GM18870 (cell line): ENCODE data around the gene C11orf21.
"Not testable (repeated sequence)": the region's sequence is repeated elsewhere in the genome, so short reads cannot be mapped to it uniquely, and the experiment has no call there.

Experiments used
- ATAC-seq: cut with Tn5 transposase; IDR thresholded peaks from one replicate; pipeline ENCODE4 v1.9.1; 2021; ENCODE audit warnings: moderate library complexity; ENCODE audit not compliant: unreplicated experiment

Gene C11orf21

DNA sequence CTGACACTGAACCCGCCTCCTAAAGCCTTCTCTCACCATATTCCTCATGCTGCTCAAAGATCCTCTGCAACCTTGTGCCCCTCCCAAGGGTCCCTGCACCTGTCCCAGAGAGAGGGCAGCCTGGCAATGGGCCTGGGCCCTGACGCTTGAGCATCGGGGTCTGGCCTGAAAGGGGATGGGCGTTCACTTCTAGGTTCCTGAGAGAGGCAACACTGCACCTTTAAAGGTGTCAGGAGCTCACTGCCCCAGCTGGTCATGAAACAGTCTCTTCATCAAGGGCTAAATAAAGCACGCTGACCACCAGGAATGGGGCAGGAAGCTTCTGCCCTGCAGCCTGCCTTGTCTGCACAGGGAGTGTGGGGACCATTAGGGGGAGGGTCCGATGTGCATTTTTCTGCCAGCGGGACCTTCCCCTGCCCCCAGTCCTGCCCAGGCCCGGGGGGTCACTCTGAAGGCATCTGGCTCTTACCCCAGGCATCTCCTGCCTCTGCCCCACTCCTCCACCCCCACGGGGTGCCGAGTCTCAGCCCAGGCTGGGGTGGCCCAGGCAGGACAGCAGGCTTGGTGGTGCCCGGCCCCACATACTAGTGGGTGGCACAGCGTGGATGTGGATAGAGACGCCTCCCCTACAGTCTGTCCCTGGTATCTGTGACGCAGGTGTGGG is 3.5 kb downstream of the C11orf21 start:
- no peak for ATAC-seq

DNA sequence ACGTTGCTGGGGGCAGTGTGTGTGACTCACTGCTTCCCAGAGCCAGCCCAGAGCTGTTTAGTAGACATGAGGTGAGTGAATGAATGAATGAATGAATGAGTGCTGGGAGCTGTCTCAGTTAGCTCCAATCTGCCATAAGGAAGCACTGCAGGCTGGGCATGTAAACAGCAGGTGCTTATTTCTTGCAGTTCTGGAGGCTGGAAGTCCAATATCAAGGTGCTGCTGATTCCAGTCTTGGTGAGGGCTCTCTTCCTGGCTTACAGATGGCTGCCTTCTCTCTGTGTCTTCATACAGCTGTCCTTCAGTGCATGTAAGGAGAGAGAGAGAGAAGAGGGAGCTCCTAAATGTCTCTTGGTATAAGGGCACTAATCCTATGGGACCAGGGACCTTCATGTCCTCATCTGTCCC is 4.1 kb downstream of the C11orf21 start:
- ATAC-seq: no peak

DNA sequence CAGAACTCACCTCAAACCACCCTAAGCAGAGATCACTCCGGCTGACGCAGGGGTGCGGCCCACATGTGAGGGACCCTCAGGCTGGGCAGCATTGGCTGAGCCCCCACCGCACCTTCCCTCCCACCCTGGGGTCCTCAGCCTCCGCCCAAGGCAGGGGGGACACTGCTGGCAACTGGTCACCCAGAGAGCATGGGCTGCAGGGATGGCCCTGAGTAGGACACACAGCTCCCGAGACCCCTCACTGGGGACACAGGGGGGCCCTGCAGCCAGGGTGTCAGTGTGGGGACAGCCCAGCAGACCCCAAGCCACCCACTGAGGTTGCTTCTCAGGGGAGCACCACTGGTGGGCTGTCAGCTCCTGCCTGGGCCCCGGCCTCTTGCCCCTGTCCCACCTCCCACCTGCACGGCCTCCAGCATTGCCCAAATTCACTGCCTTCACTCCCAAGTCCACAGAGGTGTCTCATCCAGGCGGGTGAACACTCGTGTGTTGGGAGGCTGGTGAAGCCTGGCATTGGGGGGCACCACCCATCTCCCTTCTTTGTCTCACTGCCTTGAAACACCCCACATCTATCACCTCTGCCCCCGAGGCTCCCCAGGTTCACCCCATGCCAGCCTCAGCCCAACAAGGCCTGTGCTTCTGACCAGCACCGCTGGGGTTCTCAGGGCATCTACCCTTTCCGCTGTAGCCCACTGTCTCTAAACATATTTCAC is 4.7 kb downstream of the C11orf21 start:
- no peak for ATAC-seq

DNA sequence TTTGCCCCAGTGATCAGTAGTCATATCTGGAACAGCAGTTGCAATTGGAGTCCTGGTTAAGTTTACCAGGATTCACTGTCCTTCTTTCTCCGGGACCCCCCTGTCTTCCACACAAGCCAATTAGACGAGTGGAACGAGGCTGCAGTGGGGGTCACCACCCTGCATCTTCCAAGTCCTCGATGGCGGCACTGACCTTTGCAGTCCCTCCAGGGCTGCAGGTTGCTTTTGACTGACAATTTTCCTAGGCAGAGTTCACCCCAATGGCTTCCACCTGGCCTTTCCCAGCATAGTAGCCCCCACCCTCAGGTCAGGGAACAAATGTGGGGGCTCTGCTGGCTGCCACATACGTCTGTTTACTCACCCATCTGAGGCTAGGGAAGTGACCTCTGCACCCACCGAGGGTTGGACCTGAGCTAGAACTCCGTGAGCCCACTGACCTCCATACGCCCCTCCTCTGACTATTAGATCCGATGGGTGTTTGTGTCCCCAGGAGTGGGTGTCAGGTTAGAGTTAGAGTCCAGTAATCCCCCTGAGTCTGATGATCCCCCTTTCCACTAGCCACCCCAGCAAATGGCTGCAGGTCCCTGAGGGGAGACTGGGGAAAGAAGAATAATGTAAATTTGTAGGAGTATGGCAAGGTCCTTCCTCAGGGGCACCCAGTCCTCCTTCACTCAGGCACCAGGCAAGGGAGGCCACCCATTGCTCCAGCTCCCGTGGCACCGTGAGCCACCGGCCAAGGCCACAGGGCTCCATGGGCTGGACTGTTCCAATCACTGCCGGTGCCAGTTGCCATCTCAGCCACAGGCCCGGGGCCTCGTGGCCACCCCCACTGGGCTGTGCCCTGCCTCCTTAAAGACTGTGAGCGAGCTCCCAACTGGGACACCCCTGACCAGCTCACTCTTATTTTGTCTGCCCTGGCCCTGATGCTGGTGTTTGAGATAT is 5.5 kb downstream of the C11orf21 start:
- no peak for ATAC-seq

DNA sequence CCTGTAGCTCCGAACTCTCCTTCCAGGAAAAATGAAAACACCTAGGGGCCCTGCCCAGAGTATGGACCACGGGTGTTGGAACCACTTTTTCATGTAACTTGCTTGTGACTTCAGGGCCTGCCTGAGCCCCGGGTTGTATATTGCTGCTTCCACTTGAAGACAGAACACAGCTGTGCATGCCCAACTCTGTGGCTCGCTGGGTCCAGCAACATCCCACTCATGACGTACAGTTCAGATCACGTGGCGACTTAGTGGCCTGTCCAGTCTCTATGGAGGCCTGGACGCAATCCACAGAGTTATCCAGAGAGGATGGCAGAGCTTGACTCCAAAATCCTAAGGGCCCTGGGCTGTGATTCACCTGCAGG is 6.8 kb downstream of the C11orf21 start:
- no peak for ATAC-seq

DNA sequence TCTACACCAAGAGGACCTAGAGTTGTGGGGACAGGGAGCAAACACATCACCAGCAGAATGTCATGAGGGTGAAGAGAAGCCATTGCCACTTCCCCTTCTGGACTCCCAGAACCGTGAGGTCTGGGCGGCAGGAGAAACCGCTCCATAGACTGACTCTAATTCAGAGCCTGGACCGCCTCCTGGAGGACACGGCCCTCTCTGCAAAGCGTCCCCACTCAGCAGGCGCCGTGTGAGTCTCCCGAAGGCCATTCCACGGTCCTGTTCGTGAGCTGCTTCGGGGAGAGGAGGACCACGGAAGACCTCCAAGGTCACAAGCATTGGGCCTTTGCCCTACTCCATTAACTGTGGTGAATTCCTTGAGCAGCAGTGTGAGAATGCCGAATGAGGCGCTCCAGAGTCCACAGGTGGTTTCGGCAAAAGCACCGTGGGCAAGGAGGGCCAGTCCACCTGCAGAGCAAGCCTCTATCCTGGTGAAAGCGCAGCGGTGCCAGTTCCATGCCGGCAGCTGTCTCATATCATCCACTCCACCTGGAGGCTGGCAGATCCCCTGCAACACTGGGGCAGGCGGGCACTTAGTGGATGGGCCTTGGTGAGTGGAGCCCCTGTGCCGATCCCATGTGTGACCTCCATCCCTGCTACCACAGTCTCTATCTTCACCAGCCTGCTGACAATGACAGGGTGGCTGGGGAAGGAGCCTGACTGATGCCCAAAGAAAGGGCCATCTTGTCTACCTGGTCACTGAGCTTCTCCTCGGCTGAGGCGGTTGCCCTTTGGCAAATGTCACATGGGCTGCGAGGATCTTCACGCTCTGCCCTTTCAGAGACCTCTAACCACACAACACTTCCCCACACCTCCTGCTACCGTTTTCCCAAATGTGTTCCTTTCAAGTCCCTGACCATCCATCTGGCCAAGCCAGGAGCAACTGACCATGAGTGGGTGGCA is 7.5 kb downstream of the C11orf21 start:
- ATAC-seq: no peak

DNA sequence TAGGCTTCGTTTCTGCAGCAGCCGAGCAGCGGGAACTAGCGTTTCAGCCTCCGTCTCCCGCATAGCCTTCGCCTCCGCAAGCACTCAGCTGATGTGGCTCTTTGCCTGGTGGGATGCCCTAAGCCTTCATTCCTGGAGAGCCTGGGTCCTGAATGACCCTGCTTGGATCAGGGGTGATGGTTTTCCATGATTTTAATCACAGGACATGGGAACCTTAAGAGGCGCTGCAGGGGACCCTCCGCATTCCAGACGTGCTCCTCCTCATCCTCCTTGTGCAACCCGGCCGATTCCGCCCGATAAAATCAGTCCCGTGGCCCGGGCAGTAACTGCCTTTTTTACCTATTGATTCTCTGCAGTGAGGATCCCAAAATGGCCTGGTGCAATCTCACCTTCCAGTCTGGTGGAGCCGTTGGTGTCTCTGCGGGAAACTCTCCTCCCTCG is 8.2 kb downstream of the C11orf21 start:
- ATAC-seq: no peak

DNA sequence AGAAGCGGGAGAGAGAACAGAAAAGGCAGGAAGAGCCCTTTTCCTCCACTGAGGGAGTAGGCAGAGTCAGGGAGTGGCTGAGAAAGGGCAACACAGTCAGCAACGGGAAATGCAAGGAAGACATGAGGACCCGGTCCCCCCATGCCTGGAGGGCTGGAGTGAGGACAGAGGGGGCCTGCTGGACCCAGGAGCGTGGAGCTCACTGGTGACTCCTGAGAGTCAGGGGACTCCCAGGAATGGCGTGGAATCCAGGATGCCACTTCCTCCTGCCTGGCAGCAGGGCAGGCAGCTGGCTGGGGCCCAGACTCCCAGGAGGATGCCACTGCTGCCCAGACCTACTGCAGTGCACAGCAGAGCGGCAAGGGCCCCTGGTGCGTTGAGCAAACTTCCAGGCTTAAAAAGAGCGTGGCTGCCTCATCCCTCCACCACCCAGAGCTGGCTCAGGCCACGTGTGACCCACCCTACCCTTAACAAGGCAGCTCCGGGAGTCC is 11.3 kb downstream of the C11orf21 start:
- no peak for ATAC-seq

DNA sequence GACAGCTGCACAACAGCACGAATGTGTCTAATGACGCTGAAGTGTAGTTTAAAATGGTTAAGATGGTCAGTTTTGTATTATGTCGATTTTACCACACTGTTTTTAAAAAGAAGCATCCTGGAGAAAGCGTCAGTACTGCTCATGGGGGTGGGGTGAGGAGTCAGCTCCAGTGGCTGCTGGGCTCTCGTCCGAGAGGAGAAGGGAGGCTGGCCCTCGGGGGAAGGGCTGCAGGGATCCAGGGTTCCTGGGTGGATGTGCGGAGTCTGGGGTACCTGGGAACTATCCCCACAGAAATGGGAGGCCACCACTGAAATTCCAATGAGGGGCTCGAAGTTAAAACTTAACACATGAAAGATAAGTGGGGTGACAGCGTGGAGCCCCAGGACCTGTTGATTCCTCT is 11.9 kb downstream of the C11orf21 start:
- no peak for ATAC-seq

DNA sequence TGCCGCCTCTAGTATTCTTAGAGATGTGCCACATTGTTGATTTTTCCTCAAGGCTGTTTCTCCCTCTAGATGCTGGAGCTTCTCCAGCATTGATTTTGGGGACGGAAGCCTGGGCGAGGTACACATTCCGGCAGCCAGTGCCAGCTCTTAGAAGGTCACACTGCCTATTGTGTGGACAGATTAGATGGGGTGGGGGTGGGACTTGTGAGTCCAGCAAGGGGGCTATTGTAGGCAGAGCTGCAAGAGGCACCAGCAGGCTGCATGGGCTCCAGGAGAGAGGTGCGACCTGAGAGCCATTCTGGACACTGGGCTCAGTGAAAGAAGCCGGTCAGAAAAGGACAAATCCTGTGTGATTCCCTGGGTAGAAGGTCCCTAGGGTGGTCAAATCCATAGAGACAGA is 12.4 kb downstream of the C11orf21 start:
- no peak for ATAC-seq

DNA sequence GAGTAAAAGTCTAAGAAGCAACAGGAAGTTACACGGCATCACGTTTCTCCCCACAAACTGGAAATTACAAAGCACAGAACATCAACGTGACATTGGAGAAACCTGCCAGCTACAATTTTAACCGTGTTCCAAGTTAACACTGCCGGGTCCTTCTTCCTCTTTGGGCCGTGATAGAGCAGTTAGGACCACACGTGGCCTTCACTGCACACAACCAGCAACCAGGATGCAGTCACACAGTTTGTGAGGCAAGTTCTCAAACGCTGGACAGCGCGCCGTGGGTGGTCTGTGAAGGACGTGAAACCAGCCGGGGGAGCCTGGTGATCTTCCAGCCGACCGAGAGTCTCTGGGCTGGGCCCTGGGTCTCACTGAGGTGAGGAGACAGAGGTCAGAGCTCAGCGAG is 14.6 kb downstream of the C11orf21 start:
- no peak for ATAC-seq

DNA sequence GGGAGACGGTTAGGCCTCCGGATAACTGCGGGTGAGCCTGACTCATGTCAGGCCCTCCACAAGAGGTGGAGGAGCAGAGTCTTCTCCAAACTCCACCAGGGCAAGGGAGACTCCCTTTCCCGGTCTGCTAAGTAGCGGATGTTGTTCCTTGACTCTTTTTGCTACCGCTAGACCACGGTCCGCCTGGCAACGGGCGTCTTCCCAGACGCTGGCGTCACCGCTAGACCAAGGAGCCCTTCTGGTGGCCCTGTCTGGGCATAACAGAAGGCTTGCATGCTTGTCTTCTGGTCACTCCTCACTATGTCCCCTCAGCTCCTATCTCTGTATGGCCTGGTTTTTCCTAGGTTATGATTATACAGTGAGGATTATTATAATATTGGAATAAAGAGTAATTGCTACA is 15.4 kb downstream of the C11orf21 start:
- not testable (repeated sequence) for ATAC-seq

DNA sequence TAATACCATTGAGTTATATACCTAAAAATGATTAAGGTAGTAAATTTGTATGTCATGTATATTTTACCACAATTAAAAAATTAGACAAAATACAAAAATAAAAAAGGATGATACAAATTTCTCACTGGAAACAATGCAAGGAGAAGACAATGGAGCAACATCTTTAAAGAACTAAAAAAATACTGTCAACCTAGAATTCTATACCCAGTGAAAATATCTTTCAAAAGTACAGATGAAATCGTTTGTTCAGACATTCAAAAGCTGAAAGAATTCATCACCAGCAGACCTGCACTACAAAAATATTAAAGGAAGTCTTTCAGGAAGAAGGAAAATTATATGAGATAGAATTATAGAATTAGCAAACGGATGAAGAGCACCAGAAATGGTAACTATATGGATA is 21.5 kb downstream of the C11orf21 start:
- ATAC-seq: no peak

DNA sequence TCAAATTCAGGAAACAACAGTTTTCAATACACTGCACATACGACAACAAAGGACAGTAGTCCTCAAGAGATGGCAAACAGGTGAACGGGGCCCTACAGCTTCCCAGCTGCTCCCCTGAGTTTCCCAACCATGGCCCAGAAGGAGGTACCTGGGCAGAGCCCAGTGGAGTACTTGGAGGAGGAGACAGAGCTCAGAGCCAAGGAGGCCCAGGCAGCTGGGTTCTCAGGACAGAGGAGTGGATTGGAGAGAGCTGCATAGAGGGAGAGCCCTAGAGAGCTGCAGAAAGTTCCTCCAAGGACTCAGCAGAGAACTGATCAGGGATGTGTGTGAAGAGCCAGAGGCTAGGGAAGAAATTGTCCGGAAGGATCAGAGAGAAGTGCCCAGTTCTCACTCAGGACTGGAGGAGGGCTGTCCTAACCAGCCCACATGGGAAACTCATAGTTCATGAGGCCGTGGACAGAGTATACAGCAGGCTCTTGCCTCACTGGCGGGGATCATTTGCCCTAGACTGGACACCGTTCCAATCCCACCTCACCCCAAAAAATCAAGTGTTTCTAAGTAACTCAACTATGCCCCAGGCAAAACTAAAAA is 23.7 kb downstream of the C11orf21 start:
- ATAC-seq: no peak

DNA sequence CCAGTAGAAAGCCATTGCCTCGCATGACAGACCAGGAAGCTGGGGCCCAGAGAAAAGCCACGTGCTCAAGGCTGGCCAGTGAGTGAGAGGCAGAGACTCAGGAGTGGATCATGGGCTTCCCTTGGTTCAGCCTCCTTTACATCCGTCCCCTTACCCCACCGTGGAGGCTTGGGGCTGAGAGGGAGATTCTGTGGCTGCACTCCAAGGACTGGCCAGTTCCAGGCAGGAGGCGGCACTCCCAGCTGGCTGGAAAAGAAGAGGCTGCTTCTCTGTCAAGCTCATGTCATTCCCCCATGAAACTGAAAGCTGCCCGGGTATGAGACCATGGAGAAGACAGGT is 24.7 kb downstream of the C11orf21 start:
- ATAC-seq: no peak

DNA sequence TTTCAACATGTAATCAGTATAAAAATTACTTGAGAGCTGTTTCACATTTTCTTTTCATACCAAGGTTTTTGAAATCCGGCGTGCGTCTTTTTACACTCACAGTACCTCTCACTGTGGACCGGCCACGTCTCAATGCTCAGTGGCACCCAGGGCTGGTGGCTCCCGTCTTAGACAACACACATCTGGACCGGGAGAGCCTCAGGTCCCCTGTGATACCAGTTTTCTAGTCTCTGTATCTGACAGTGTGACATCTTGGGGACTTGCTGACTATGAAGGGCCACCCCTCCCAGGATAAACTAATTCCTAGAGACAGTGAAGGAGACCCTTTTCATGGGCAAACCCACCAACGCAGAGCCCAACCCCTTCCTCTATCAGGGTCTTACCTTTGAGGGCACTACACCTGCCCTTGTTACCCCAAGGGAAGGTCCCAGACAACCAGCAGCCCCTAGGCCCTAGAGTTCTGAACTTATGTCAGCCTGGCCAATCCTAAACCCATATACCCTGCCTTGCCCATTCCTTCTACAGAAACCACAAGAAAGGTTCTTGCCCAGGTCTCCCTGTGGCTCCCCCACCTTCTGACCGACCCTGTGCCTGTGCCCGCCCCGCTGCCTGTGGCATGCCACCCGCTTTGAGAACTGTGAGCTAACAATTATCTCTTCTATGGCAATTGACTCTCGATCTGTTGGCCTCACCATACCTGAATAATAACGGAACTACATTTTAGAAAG is 25.3 kb downstream of the C11orf21 start:
- no peak for ATAC-seq

DNA sequence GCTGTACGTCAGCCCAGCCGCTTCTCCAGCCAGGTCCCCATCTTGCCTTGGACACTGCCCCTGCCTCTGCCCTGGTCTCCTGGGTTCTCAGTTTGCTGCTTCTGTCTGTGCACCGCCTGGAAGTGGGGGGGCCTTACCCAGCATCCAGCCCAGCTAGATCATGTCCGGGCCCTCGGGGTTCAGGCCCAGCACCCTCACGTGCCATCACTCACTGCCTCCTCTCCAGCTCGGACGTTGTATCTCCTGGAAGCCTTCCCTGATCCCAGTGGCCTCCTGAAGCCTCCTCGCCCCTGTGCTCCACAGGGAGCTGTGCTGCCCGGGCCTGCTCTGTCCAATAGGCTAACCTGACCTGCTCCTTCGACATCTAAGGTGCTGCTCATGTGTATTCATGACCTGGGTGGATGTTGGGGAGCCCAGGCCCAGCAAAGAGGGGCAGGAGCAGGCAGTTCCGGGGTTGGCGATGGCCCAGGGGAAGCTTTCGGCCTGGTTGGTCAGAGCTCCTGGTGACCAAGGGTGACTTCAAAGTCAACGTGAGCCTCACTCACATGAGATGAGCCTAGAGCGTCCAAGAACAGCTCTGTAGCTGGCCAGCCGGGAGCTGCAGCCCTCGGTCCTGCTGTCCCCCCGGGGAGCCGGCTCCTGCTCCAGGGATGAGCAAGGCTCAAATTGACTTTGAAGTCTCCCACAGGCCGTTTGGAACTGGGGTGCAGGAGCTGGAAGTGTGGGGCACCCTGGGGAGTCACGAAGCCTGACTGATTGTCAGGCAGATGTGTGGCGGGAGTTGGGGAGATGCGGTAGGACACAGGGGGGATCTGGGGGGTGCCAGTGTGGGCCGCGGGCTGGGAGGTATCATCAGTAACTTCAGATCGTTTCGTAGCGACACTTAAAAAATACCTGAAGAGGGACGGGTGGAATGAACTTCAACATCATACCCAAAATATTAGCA is 26.1 kb downstream of the C11orf21 start:
- no peak for ATAC-seq

DNA sequence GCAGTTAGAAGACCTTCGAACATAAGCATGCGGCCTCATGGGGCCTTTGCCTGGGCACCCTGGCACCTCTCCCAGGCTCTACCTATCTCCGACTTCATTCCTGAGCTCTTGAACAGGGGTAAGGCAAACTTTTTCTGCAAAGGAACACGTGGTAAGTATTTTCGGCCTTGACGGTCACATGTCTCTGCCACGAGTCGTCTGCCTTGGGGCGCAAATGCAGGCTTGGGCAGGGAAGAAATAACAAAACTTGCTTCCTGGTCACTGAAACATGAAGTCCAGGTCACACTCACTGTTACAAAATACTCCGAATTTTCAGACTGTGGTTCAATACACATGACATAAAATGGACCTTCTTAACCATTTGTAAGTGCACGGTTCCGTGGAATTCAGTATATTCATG is 27.9 kb downstream of the C11orf21 start:
- ATAC-seq: no peak
